Stimulated activated CD4-positive, alpha-beta T cell treated with anti-CD3 and anti-CD28 coated beads, Interleukin-4, amount 100 ng/mL, for 4 hours (primary cell): Measurements from ENCODE around the gene CANX.
"Not testable (repeated sequence)": the region's sequence is repeated elsewhere in the genome, so short reads cannot be mapped to it uniquely, and the experiment has no call there.

Experiments
- DNase-seq, 2 experiments: peaks; one replicate each; pipeline ENCODE4 v3.0.0-alpha.2; 2020

The CANX gene

GRCh38 chr5:179699616-179700237 lies 960 bp downstream of the CANX start:
- DNase-seq: no peak

GRCh38 chr5:179700401-179700918 lies 1.7 kb downstream of the CANX start:
- DNase-seq: no peak

GRCh38 chr5:179716286-179716685 lies 17.5 kb downstream of the CANX start:
- DNase-seq: no peak

GRCh38 chr5:179720222-179720621 lies 21.5 kb downstream of the CANX start:
- no peak for DNase-seq

GRCh38 chr5:179724163-179724562 lies 25.4 kb downstream of the CANX start:
- no peak for DNase-seq

- DNase-seq: no peak
Observed at GRCh38 chr5:179727106-179727505, 28.3 kb downstream of the CANX start.

- no peak for DNase-seq
Observed at GRCh38 chr5:179729303-179729702, 30.5 kb downstream of the CANX start.

GRCh38 chr5:179729727-179730126 lies 31.0 kb downstream of the CANX start:
- no peak for DNase-seq

- no peak for DNase-seq
Observed at GRCh38 chr5:179730356-179730755, 31.6 kb downstream of the CANX start.

- DNase-seq: no peak
Observed at GRCh38 chr5:179730852-179731251, 32.1 kb downstream of the CANX start.

GRCh38 chr5:179731791-179732411 lies 33.1 kb downstream of the CANX start:
- DNase-seq: peak; percentile 2 to 10

GRCh38 chr5:179732412-179732917 lies 33.7 kb downstream of the CANX start, which contains the start of gene MAML1:
Gene MAML1 (plus strand): TSS chr5:179732822. CDS start chr5:179733113, 291 bp downstream.
- peak; percentile 97 to 100 for DNase-seq

GRCh38 chr5:179732918-179733771 lies 34.4 kb downstream of the CANX start:
- peak; percentile 25 to 36 for DNase-seq

- no peak for DNase-seq
Observed at GRCh38 chr5:179733772-179734126, 35.0 kb downstream of the CANX start.

- DNase-seq: no peak
Observed at GRCh38 chr5:179734536-179735164, 35.9 kb downstream of the CANX start.

GRCh38 chr5:179738742-179739141 lies 40.0 kb downstream of the CANX start:
- no peak for DNase-seq

GRCh38 chr5:179744106-179744505 lies 45.3 kb downstream of the CANX start:
- not testable (repeated sequence) for DNase-seq

- no peak for DNase-seq
Observed at GRCh38 chr5:179746872-179747271, 48.1 kb downstream of the CANX start.

GRCh38 chr5:179747811-179748210 lies 49.0 kb downstream of the CANX start:
- no peak for DNase-seq

GRCh38 chr5:179749857-179750508 lies 51.2 kb downstream of the CANX start:
- DNase-seq: no peak

- DNase-seq: no peak
Observed at GRCh38 chr5:179753971-179754370, 55.2 kb downstream of the CANX start.

- DNase-seq: no peak
Observed at GRCh38 chr5:179755022-179755421, 56.3 kb downstream of the CANX start.
